GM21447 (cell line): Measurements from ENCODE around the gene CRADD.

Experiments
- ATAC-seq: cut with Tn5 transposase; IDR thresholded peaks from one replicate; pipeline ENCODE4 v1.9.1; 2021; ENCODE audit not compliant: unreplicated experiment

CRADD gene

GRCh38 chr12:93804392-93805179, 127.4 kb downstream of the CRADD start:
- ATAC-seq: no peak

- no peak for ATAC-seq
These were observed 128.6 kb downstream of the CRADD start for GRCh38 chr12:93805736-93806141.

- ATAC-seq: no peak
These were observed 130.2 kb downstream of the CRADD start for GRCh38 chr12:93807354-93807753.

GRCh38 chr12:93808169-93808899, 131.2 kb downstream of the CRADD start:
- no peak for ATAC-seq

GRCh38 chr12:93812626-93813025, 135.5 kb downstream of the CRADD start:
- no peak for ATAC-seq

GRCh38 chr12:93813186-93813585, 136.0 kb downstream of the CRADD start:
- no peak for ATAC-seq

- ATAC-seq: no peak
These were observed 137.0 kb downstream of the CRADD start for GRCh38 chr12:93813972-93814821.

- ATAC-seq: no peak
These were observed 141.4 kb downstream of the CRADD start for GRCh38 chr12:93818488-93819049.

- no peak for ATAC-seq
These were observed 141.9 kb downstream of the CRADD start for GRCh38 chr12:93819050-93819491.

- no peak for ATAC-seq
These were observed 146.6 kb downstream of the CRADD start for GRCh38 chr12:93823616-93824391.

- ATAC-seq: no peak
These were observed 147.6 kb downstream of the CRADD start for GRCh38 chr12:93824514-93825500.

GRCh38 chr12:93825501-93825888, 148.3 kb downstream of the CRADD start:
- ATAC-seq: no peak

- no peak for ATAC-seq
These were observed 148.9 kb downstream of the CRADD start for GRCh38 chr12:93825931-93826555.

- ATAC-seq: no peak
These were observed 150.0 kb downstream of the CRADD start for GRCh38 chr12:93827179-93827578.

- no peak for ATAC-seq
These were observed 150.5 kb downstream of the CRADD start for GRCh38 chr12:93827669-93828068.

GRCh38 chr12:93829016-93829415, 151.8 kb downstream of the CRADD start:
- no peak for ATAC-seq

- ATAC-seq: no peak
These were observed 154.2 kb downstream of the CRADD start for GRCh38 chr12:93831374-93831773.

GRCh38 chr12:93832131-93832530, 155.0 kb downstream of the CRADD start:
- ATAC-seq: no peak

- no peak for ATAC-seq
These were observed 156.8 kb downstream of the CRADD start for GRCh38 chr12:93833946-93834345.
